Measurements from ENCODE around the gene CCDC177.

DNA sequence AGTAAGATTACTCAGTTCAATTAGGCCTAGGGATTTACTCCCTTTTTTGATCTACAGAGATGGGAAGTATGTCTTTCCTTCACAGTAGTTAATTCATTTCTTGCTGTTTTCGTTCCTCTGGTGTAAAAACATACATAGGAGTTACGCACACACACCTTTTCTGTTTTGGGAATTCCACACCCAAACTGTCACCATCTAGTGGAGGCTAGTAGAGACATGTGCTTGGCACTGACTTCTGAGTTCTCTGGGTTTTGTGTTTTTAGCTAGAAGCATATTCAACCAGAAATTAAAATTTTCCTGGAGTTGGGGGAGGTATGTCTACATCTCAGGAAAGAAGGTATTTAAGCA, 38.1 kb upstream of the CCDC177 start:
- TF ChIP-seq, protein P1, sequence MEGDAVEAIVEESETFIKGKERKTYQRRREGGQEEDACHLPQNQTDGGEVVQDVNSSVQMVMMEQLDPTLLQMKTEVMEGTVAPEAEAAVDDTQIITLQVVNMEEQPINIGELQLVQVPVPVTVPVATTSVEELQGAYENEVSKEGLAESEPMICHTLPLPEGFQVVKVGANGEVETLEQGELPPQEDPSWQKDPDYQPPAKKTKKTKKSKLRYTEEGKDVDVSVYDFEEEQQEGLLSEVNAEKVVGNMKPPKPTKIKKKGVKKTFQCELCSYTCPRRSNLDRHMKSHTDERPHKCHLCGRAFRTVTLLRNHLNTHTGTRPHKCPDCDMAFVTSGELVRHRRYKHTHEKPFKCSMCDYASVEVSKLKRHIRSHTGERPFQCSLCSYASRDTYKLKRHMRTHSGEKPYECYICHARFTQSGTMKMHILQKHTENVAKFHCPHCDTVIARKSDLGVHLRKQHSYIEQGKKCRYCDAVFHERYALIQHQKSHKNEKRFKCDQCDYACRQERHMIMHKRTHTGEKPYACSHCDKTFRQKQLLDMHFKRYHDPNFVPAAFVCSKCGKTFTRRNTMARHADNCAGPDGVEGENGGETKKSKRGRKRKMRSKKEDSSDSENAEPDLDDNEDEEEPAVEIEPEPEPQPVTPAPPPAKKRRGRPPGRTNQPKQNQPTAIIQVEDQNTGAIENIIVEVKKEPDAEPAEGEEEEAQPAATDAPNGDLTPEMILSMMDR (conservative IDR thresholded peaks at IDR 0.05) = no peak; the same call in 1 of the 2 replicates
- TF ChIP-seq EZH2 (IDR thresholded peaks at IDR 0.05; ENCODE audit: low read depth) = no peak
